Neural cell (in vitro differentiated cells): Measurements from ENCODE around the gene CRADD.

Experiments
- EZH2 ChIP-seq: fragments of 200-600, 300-800 bp; shearing (Covaris generic), sonication (generic); IDR thresholded peaks from 2 replicates; pipeline ENCODE4 v1.6.1; 2014; ENCODE audit warnings: antibody characterized with exemption, low read length, borderline replicate concordance, mild to moderate bottlenecking; ENCODE audit not compliant: insufficient read depth, poor library complexity, severe bottlenecking
- POLR2AphosphoS5 ChIP-seq: IDR thresholded peaks from 2 replicates; pipeline ENCODE4 v1.6.1; 2012
- REST ChIP-seq: IDR thresholded peaks from 2 replicates; pipeline ENCODE4 v1.6.1; 2012; ENCODE audit warnings: borderline replicate concordance
- SMC3 ChIP-seq: fragments of 450-650 bp; conservative IDR thresholded peaks from 2 replicates; pipeline ENCODE4 v1.6.1; 2014; ENCODE audit warnings: antibody characterized with exemption, mild to moderate bottlenecking, moderate library complexity; ENCODE audit not compliant: poor library complexity
- TAF1 ChIP-seq: IDR thresholded peaks from 2 replicates; pipeline ENCODE4 v1.6.1; 2012; ENCODE audit warnings: low read depth
- TF ChIP-seq, protein P1 (sequence below): fragments of 450-650 bp; IDR thresholded peaks from 2 replicates; pipeline ENCODE4 v1.5.1; 2014; ENCODE audit warnings: antibody characterized with exemption, mild to moderate bottlenecking, moderate library complexity; ENCODE audit not compliant: poor library complexity, severe bottlenecking

DNA sequence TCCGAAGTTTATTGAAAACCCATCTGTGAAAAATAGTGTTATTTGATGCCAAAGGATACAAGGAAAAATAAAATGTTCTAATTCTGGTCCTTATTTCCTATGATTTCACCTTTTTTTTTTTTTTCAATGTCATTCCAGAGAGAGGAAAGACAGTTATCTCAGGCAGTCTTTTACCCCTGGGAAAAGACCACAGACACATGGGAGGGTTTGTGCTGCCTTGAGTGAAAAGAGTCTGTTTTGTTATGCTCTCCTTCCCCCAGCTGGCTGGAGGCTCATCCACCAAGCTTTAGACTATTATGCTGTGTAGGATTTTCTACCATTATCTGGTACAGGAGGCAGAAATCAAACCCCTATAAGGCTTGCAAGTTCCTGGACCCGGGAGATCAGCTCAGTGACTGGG lies 151.8 kb downstream of the CRADD start:
- TF ChIP-seq SMC3, result no peak
- TF ChIP-seq, protein P1, sequence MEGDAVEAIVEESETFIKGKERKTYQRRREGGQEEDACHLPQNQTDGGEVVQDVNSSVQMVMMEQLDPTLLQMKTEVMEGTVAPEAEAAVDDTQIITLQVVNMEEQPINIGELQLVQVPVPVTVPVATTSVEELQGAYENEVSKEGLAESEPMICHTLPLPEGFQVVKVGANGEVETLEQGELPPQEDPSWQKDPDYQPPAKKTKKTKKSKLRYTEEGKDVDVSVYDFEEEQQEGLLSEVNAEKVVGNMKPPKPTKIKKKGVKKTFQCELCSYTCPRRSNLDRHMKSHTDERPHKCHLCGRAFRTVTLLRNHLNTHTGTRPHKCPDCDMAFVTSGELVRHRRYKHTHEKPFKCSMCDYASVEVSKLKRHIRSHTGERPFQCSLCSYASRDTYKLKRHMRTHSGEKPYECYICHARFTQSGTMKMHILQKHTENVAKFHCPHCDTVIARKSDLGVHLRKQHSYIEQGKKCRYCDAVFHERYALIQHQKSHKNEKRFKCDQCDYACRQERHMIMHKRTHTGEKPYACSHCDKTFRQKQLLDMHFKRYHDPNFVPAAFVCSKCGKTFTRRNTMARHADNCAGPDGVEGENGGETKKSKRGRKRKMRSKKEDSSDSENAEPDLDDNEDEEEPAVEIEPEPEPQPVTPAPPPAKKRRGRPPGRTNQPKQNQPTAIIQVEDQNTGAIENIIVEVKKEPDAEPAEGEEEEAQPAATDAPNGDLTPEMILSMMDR, result no peak
- no peak for TF ChIP-seq TAF1
- TF ChIP-seq EZH2, result no peak
- no peak for TF ChIP-seq POLR2AphosphoS5
- TF ChIP-seq REST, result no peak
